ENCODE results near the gene COL18A1. TPM values are rescaled to one million over a fixed set of nuclear protein-coding genes. Genes with fewer than 3 reads are reported as not detected.

Gene COL18A1
- total and polyA plus RNA-seq, 2 of the 8 experiments (the other 6 are each of a cell fraction or from before 2014, with no cell fraction given), result 145 to 201 TPM

DNA sequence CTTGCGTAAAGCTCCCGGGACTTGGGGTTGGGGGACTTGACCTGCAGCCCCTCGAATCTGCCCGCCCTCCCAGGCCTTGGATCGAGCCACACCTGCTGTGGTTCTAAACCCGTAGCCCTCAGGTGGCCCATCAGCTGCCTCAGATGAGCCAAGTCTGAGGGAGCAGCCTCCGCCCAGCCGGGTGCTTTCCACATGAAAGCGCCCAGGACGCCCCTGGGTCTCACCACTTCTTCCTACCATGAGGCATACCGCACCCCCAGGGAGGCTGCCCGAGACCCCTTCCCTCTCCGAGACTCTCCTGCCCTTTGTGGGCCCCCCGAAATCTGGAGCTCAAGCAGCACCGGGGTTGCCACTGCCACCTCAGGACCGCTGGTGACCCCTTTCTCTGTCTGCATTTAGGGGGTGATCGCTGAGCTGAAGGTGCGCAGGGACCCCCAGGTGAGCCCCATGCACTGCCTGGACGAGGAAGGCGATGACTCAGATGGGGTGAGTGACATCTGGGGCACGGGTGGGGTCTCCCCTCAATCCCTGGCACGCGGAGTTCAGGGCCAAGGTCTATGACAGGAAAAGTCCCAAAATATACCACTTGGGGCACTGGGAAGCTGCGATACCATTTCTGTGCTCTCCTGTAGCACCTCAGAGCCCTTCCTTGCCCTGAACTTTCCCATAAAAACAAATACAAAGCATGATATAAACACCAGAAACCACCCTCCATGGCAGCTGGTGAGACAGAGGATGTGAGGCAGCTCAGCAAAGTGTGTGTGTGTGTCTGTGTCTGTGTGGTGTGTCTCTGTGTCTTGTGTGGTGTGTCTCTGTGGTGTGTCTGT is 68.7 kb downstream of the COL18A1 start:
- Histone ChIP-seq H3K23me2 (ENCODE audit: low read depth, low read length) (peaks cover 8% of the 10 kb centered on the region), H3K9ac (replicated peaks in 1 of 4; ENCODE audit: extremely low read depth in 1 of 4, low read depth in 3 of 4, low read length in 3 of 4) (no peak overlapping the region), H3K9me3 (ENCODE audit: insufficient read depth in 2 of 2, low read depth in 1 of 2, low read length in 1 of 2) (peaks cover 0 to under 1% of the 10 kb centered on the region in 2 experiments; a peak in 1 of 4 replicates), H3K18ac (ENCODE audit: extremely low read depth, low read length) (no peak overlapping the region), H2BK12ac (ENCODE audit: low read depth, low read length) (no peak overlapping the region), H2BK20ac (ENCODE audit: low read length) (no peak overlapping the region), H2AK5ac (ENCODE audit: low read depth, low read length) (0 out of 2 replicates have a peak overlapping the region, but pooled peaks have one; percentile 17), H3K14ac (ENCODE audit: insufficient read length) (no peak overlapping the region), H3K56ac (replicated peaks; ENCODE audit: insufficient read length, low read depth, low read length) (no peak overlapping the region), H4K8ac (ENCODE audit: extremely low read depth, insufficient read depth, low read length) (no peak overlapping the region), H2BK120ac (replicated peaks; ENCODE audit: low read depth, low read length) (no peak overlapping the region), H2BK15ac (ENCODE audit: low read length) (no peak overlapping the region), H3K27me3 (replicated peaks in 1 of 4; ENCODE audit: control insufficient read depth in 3 of 4, extremely low read depth in 1 of 4, insufficient read depth in 3 of 4, low read length in 3 of 4) (no peaks in the 10 kb centered on the region), H3K4me3 (ENCODE audit: extremely low read depth in 1 of 4, insufficient read depth in 2 of 4, low read depth in 3 of 4, low read length in 4 of 4) (no peak overlapping the region), H3K4ac (replicated peaks; ENCODE audit: insufficient read length, low read depth, low read length) (no peak overlapping the region), H2AFZ (ENCODE audit: low read length) (no peak overlapping the region), H4K91ac (replicated peaks; ENCODE audit: insufficient read length, low read length) (no peak overlapping the region), H3K4me2 (ENCODE audit: insufficient read depth in 1 of 2, low read depth in 2 of 2, low read length in 2 of 2) (no peak overlapping the region), H4K5ac (ENCODE audit: insufficient read length, low read depth, low read length) (no peak overlapping the region), H3K23ac (ENCODE audit: insufficient read length) (no peak overlapping the region), H3K4me1 (replicated peaks in 1 of 4; ENCODE audit: control insufficient read depth in 3 of 4, insufficient read depth in 4 of 4, low read length in 3 of 4) (no peaks in the 10 kb centered on the region; a peak in 1 of 7 replicates), H4K20me1 (replicated peaks in 1 of 2; ENCODE audit: control insufficient read depth in 1 of 2, insufficient read depth in 2 of 2, low read length in 2 of 2) (peaks cover 16 to 20% of the 10 kb centered on the region in 2 experiments), H3K79me2 (ENCODE audit: control insufficient read depth in 1 of 2, insufficient read depth in 2 of 2, low read length in 2 of 2) (peaks cover 0 to 32% of the 10 kb centered on the region in 2 experiments; a peak in 2 of 4 replicates), H2BK5ac (ENCODE audit: low read depth, low read length) (no peak overlapping the region), H3K79me1 (ENCODE audit: low read depth, low read length) (peaks cover 12% of the 10 kb centered on the region), H3K36me3 (ENCODE audit: control insufficient read depth in 2 of 4, insufficient read depth in 4 of 4, low read length in 3 of 4) (peaks cover 2 to 51% (median 24%) of the 10 kb centered on the region in 4 experiments), H3K27ac (ENCODE audit: low read depth, low read length) (no peak overlapping the region)
- WGBS, 2 experiments (ENCODE audit: extremely low coverage in 1 of 2, insufficient coverage in 1 of 2, insufficient read length in 1 of 2, insufficient replicate concordance in 2 of 2, low coverage in 1 of 2, low lambda C conversion rate in 2 of 2, missing lambda C conversion rate in 1 of 2), result 94% methylated on average over 24 of the region's 24 CpGs; no CpG with 5 or more reads in 1 of the 2 experiments
- TF ChIP-seq, protein P1, sequence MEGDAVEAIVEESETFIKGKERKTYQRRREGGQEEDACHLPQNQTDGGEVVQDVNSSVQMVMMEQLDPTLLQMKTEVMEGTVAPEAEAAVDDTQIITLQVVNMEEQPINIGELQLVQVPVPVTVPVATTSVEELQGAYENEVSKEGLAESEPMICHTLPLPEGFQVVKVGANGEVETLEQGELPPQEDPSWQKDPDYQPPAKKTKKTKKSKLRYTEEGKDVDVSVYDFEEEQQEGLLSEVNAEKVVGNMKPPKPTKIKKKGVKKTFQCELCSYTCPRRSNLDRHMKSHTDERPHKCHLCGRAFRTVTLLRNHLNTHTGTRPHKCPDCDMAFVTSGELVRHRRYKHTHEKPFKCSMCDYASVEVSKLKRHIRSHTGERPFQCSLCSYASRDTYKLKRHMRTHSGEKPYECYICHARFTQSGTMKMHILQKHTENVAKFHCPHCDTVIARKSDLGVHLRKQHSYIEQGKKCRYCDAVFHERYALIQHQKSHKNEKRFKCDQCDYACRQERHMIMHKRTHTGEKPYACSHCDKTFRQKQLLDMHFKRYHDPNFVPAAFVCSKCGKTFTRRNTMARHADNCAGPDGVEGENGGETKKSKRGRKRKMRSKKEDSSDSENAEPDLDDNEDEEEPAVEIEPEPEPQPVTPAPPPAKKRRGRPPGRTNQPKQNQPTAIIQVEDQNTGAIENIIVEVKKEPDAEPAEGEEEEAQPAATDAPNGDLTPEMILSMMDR (IDR thresholded peaks at IDR 0.05; ENCODE audit: control extremely low read depth in 1 of 3, insufficient read depth in 1 of 3, low read depth in 1 of 3, low read length in 3 of 3), result peak in 1 of 3 experiments; percentile 2; a peak in 1 of 4 replicates
- no peak for TF ChIP-seq CHD1 (IDR thresholded peaks at IDR 0.05; ENCODE audit: low read depth, low read length)
- FAIRE-seq (no peak), DNase-seq (ENCODE audit: low read depth in 1 of 2, low spot score in 2 of 2) (no peak)
- CTCF ChIA-PET (ENCODE audit: partially characterized antibody), result interaction anchor here (0.9 to 1.8 kb wide), 4 partner anchors 9 to 184 kb away, joined by 3 to 4 read pairs (median 4); no protein-coding TSS in a partner anchor
- POLR2A ChIA-PET (ENCODE audit: partially characterized antibody), result interaction anchor here (0.6 to 1.2 kb wide), 2 partner anchors 9 to 842 kb away, joined by 3 to 4 read pairs; no protein-coding TSS in a partner anchor

All from H1 (cell line).